Activated T-helper 2 cell treated with anti-CD3 and anti-CD28 coated beads, Interferon-gamma antibody, Interleukin-2, Interleukin-4, amounts not matched to agents 10 μg/mL and 5 μg/mL and 100 μg/mL, durations not matched to agents 14 hours and 24 hours and 36 hours (primary cell): ENCODE results near the gene C17orf114.
"Not testable (repeated sequence)": the region's sequence is repeated elsewhere in the genome, so short reads cannot be mapped to it uniquely, and the experiment has no call there.

Experiments used
- DNase-seq: peaks from one replicate; pipeline ENCODE4 v3.0.0; 2021; ENCODE audit warnings: low spot score
- H3K27ac Mint-ChIP-seq: one replicate; pipeline ENCODE4 v1.8.0; 2021; ENCODE audit warnings: mixed read lengths
- H3K27me3 Mint-ChIP-seq: one replicate; pipeline ENCODE4 v1.8.0; 2021; ENCODE audit warnings: low read depth, mixed read lengths
- H3K36me3 Mint-ChIP-seq: one replicate; pipeline ENCODE4 v1.8.0; 2021; ENCODE audit warnings: low read depth, mixed read lengths
- H3K4me1 Mint-ChIP-seq: one replicate; pipeline ENCODE4 v1.8.0; 2021; ENCODE audit warnings: low read depth, mixed read lengths
- H3K4me3 Mint-ChIP-seq: one replicate; pipeline ENCODE4 v1.8.0; 2021; ENCODE audit warnings: low read depth, mild to moderate bottlenecking, moderate library complexity, mixed read lengths
- H3K9me3 Mint-ChIP-seq: one replicate; pipeline ENCODE4 v1.8.0; 2021; ENCODE audit warnings: mixed read lengths
- intact Hi-C: fragments of 100-400 bp; cut with micrococcal nuclease; formaldehyde crosslinking; loops from one replicate; pipeline ENCODE4 v1.15.1; 2023

Gene C17orf114

DNA sequence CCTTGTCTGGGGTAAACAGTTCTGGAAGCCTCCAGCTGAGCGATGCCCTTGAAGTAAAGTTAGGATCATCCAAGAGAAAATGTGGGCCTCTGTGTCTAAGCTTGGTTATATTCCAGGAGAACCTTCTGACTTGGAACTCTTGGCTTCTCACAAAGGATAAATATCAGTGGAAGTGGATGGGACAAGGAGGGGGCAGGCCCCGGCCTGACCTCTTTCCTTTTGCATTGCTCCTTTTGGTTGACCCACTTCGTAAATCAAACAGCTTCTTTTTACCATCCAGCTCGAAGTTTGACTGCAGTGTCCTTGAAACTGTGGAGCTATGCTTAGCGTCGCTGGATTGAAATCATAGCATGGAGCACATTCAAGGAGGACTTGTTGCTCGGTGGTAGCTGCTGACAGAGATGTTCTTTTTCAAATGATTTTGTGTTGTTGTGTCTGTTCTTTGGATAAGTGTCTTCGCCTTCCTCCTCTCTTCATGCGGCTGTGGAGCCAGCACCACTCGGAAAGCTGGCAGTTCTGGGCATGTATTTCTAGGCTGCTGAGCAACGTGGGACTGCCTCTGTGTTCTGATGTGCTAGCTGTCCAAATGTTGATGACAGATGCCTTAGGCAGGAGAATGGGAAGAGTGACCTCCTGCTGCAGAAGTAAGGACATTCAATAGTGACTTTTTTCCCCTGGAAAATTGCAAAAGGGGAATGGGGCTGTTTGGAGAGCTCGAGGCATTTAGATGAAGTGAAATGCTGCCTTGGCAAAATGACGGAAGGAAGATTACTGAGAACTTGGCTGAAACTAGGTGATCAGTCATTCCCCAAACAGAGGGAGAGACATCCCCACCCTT is 35.6 kb upstream of the C17orf114 start:
- H3K36me3 Mint-ChIP-seq: peaks cover 21% of the 10 kb centered on the region
- DNase-seq: no peak
- intact Hi-C loops: no loop called here
- no peaks in the 10 kb centered on the region for H3K9me3 Mint-ChIP-seq
- no peaks in the 10 kb centered on the region for H3K27me3 Mint-ChIP-seq
- peaks cover 53% of the 10 kb centered on the region for H3K4me1 Mint-ChIP-seq
- no peak overlapping the region for H3K4me3 Mint-ChIP-seq
- H3K27ac Mint-ChIP-seq: no peak overlapping the region

DNA sequence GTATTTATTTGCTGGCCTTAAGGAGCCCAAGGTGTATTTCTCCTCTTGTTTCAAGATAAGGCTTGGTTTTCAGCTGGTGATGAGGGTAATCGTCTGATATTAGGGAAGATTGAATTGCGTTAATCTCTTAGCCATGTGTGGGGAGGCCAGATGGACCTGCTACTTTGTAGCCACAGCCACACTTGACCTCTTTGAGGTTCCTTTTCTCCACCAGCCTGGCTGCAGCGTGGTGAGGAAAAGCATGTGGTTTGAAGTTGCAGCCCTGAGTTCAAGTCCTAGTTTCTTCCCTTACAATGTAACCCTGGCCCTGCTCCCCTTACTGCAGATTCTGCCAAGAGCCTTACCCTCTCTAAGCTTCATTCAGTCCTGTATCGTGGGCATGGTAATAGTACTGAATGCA is 34.1 kb upstream of the C17orf114 start:
- H3K36me3 Mint-ChIP-seq: peaks cover 21% of the 10 kb centered on the region
- intact Hi-C loops: no loop called here
- DNase-seq: no peak
- H3K9me3 Mint-ChIP-seq: no peaks in the 10 kb centered on the region
- no peak overlapping the region for H3K27ac Mint-ChIP-seq
- H3K4me3 Mint-ChIP-seq: no peak overlapping the region
- no peaks in the 10 kb centered on the region for H3K27me3 Mint-ChIP-seq
- H3K4me1 Mint-ChIP-seq: peaks cover 46% of the 10 kb centered on the region

- no peak overlapping the region for H3K27ac Mint-ChIP-seq
- no peaks in the 10 kb centered on the region for H3K27me3 Mint-ChIP-seq
- no peaks in the 10 kb centered on the region for H3K9me3 Mint-ChIP-seq
- no peak for DNase-seq
- H3K36me3 Mint-ChIP-seq: peaks cover 12% of the 10 kb centered on the region
- peak overlapping the region; percentile 82 for H3K4me3 Mint-ChIP-seq
- H3K4me1 Mint-ChIP-seq: peaks cover 32% of the 10 kb centered on the region
- intact Hi-C loops: no loop called here
Measured at GRCh38 chr17:4834681-4835020, 32.5 kb upstream of the C17orf114 start.

GRCh38 chr17:4833941-4834680 is 32.0 kb upstream of the C17orf114 start:
- Mint-ChIP-seq H3K9me3 (no peaks in the 10 kb centered on the region), H3K27me3 (no peaks in the 10 kb centered on the region), H3K27ac (peak overlapping the region; percentile 36), H3K4me3 (peak overlapping the region; percentile 82), H3K36me3 (peaks cover 9% of the 10 kb centered on the region), H3K4me1 (peaks cover 26% of the 10 kb centered on the region)
- intact Hi-C loops: loop anchor here (1.0 to 2.0 kb wide), 2 partner anchors 37 to 103 kb away; partner anchors contain the start of genes MED11 and PSMB6
- no peak for DNase-seq

DNA sequence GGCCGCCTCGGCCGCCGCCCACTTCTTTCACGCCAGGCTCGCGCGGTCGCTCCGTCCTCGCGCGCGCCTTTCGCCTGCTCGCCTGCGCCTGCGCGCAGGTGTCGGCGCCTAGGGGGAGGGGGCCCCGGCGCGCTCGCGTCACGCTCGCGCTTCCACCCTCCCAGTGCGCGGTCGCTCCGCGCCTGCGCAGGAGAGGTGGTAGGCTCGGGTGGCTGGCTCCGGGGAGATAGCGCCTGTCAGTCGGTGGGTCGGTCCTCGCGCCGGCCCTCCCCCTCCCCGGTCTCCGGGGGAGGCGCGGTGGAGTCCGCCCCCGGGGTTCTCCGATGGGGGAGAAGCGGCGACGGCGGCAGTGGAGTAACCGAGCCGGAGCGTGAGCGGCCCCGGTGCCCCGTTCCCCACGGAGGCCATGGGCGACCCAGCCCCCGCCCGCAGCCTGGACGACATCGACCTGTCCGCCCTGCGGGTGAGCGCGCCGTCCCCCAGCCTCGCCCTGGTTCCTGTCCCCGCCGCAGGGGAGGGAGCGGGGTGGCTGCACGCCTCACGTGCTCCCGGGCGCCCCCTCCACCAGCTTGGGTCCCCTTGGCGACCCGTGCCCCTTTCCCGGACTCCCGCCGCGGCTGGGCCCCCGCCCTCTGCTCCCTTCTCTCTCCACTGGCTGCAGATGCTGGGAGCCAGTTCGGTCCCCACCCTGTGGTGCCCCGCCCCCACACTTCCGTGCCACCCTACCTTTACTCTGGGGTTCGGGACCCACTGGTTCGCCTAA is 31.2 kb upstream of the C17orf114 start, which contains the start of gene MINK1:
Gene MINK1, plus strand, starts transcription at position 163 of the 763 bp plus-strand sequence. Its CDS starts 244 bp downstream, at position 407.
- intact Hi-C loops: loop anchor here (1.0 to 2.0 kb wide), 2 partner anchors 37 to 102 kb away; partner anchors contain the start of genes MED11 and PSMB6
- peak; percentile 87 for DNase-seq
- peaks cover 8% of the 10 kb centered on the region for H3K36me3 Mint-ChIP-seq
- H3K27me3 Mint-ChIP-seq: no peaks in the 10 kb centered on the region
- H3K4me1 Mint-ChIP-seq: peaks cover 25% of the 10 kb centered on the region
- peak within 1 kb of the TSS; percentile 90 for H3K4me3 Mint-ChIP-seq
- no peaks in the 10 kb centered on the region for H3K9me3 Mint-ChIP-seq
- peak within 1 kb of the TSS; percentile 86 for H3K27ac Mint-ChIP-seq

GRCh38 chr17:4832829-4833177 is 30.7 kb upstream of the C17orf114 start:
- Mint-ChIP-seq H3K27ac (peak overlapping the region; percentile 86), H3K4me1 (peaks cover 23% of the 10 kb centered on the region), H3K4me3 (peak overlapping the region; percentile 90)
- intact Hi-C loops: loop anchor here (1.0 to 2.0 kb wide), 2 partner anchors 36 to 102 kb away; partner anchors contain the start of genes MED11 and PSMB6
- H3K36me3 Mint-ChIP-seq, H3K9me3 Mint-ChIP-seq, DNase-seq, H3K27me3 Mint-ChIP-seq: not testable (repeated sequence)

DNA sequence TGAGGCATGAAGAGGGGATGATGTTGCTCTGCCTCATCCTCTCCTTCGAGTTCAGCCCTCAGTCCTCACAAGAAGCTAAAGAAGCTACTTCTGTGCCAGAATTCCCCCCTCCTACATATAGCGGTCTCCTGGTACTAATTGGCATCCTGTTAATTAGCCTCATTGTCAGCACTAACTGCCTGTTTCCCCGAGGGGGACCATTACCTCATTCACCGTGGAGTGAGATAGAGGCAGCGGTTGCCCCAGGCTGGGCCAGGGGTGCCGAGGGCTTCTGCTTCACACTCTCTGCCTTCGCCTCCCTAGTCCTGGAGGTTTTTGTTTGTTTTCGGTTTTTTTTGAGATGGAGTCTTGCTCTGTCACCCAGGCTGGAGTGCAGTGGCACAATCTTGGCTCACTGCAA is 25.3 kb upstream of the C17orf114 start:
- Mint-ChIP-seq H3K36me3 (no peaks in the 10 kb centered on the region), H3K27ac (no peak overlapping the region), H3K27me3 (no peaks in the 10 kb centered on the region), H3K4me1 (no peaks in the 10 kb centered on the region), H3K9me3 (no peaks in the 10 kb centered on the region), H3K4me3 (no peak overlapping the region)
- intact Hi-C loops: no loop called here
- DNase-seq: no peak

DNA sequence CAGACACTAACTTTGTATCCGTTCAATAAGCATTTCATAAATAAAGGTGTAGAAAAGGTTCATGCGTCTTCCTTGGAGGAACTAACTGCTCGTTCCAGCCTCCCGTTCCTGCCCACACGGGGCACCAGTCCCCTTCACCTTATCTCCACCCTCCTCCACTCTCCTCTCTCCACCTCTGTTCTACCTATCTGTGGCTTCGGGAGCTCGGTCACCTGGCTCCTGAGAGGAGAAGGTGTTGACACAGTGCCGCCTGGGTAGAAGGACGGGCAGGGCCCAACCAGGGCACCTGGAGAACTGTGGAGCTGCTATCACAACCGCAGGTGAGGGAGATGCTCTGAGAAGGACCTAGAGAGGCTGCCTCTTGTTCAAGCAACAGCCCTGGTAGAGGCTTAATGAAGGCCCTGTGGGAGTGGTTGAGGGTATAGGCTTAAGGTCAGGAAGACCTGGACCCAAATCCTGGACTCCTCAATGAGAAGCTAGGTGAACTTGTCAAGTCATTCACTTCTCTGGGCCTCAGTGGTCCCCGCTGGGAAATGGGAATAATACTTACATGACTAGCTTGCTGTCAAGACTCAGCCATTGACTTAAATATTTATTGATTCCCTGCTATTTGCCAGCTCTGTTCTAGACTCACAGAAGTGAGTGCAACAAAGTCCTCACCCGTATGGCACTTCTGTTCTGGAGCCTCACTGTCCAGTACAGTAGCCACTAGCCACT is 21.4 kb upstream of the C17orf114 start:
- no peaks in the 10 kb centered on the region for H3K36me3 Mint-ChIP-seq
- no peaks in the 10 kb centered on the region for H3K4me1 Mint-ChIP-seq
- no peak overlapping the region for H3K4me3 Mint-ChIP-seq
- H3K27me3 Mint-ChIP-seq: no peaks in the 10 kb centered on the region
- no peak overlapping the region for H3K27ac Mint-ChIP-seq
- intact Hi-C loops: no loop called here
- no peak for DNase-seq
- no peaks in the 10 kb centered on the region for H3K9me3 Mint-ChIP-seq

- H3K4me3 Mint-ChIP-seq: no peak overlapping the region
- no peak overlapping the region for H3K27ac Mint-ChIP-seq
- H3K9me3 Mint-ChIP-seq: no peaks in the 10 kb centered on the region
- H3K27me3 Mint-ChIP-seq: no peaks in the 10 kb centered on the region
- DNase-seq: no peak
- no peaks in the 10 kb centered on the region for H3K36me3 Mint-ChIP-seq
- intact Hi-C loops: no loop called here
- H3K4me1 Mint-ChIP-seq: no peaks in the 10 kb centered on the region
Measured at GRCh38 chr17:4822835-4823234, 20.7 kb upstream of the C17orf114 start.

DNA sequence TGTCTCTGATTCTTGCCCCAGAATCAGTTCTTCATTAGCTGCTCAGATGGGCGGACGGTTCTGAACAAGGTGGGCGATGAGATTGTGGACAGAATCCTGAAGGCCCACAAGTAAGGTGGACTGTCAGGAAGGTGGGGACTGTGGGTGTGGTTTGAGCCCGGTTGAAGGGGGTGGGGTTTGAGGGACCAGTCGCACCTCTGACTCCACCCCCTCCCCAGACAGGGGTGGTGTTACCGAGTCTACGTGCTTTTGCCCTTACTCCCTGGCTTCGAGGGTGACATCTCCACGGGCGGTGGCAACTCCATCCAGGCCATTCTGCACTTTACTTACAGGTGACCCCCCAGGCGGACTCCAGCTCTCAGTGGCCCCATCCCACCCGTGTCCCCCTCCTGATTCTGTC is 16.1 kb upstream of the C17orf114 start:
- Mint-ChIP-seq H3K27ac (no peak overlapping the region), H3K4me3 (no peak overlapping the region), H3K4me1 (no peaks in the 10 kb centered on the region), H3K9me3 (no peaks in the 10 kb centered on the region), H3K27me3 (no peaks in the 10 kb centered on the region), H3K36me3 (no peaks in the 10 kb centered on the region)
- no peak for DNase-seq
- intact Hi-C loops: no loop called here

DNA sequence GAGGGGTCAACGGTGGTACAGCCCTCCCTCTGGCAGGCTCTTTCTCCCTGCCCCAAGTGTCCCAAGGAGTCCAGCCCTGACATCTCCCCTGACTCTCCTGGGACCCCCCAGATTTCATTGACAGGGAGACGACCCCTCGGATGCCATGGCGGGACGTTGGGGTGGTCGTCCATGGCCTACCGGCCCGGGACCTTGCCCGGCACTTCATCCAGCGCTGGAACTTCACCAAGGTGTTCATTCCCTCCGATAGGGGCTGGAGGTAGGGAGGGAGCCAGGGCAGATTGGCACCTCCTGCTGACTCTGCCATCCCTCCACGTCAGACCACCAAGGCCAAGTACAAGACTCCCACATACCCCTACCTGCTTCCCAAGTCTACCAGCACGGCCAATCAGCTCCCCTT is 14.7 kb upstream of the C17orf114 start:
- no peaks in the 10 kb centered on the region for H3K27me3 Mint-ChIP-seq
- H3K36me3 Mint-ChIP-seq: no peaks in the 10 kb centered on the region
- H3K9me3 Mint-ChIP-seq: no peaks in the 10 kb centered on the region
- H3K27ac Mint-ChIP-seq: no peak overlapping the region
- no peak for DNase-seq
- intact Hi-C loops: no loop called here
- no peak overlapping the region for H3K4me3 Mint-ChIP-seq
- H3K4me1 Mint-ChIP-seq: no peaks in the 10 kb centered on the region

DNA sequence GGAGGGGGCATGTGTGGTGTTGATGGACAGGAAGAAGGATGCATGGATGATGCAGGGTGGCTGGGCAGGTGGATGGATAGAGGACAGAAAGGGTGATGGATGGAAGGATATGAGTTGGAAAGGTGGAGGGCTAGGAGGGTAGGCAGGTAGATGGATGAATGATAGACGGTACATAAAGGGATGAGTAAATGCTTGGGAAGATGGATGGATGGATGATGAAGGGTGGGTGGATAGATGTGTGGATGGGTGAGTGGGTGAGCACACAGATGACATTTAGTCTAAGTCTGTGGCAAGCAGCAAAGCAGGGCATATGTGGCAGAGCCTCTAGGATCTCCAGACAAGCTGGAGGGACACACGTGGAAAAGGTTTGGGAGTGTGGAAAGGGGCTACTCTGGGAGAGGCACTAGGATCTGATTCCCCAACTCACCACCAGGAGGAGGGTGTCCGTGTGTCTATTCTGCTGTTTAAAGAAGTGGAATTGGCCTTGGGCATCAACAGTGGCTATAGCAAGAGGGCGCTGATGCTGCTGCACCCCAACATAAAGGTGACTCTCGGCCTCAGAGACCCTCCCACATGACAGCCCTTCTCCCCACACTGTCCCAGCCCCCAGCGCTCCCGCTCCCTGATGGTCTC is 13.0 kb upstream of the C17orf114 start:
- Mint-ChIP-seq H3K4me3 (no peak overlapping the region), H3K9me3 (no peaks in the 10 kb centered on the region), H3K36me3 (peaks cover 5% of the 10 kb centered on the region), H3K27ac (no peak overlapping the region), H3K27me3 (no peaks in the 10 kb centered on the region), H3K4me1 (no peaks in the 10 kb centered on the region)
- intact Hi-C loops: no loop called here
- DNase-seq: no peak
